HUES64 (cell line): ENCODE results near the gene TKT.
A peak's percentile ranks its signal among the peaks of the same experiment; 100 is the strongest.

Experiments used
- H3K27ac ChIP-seq: 2 replicates; pipeline ENCODE4 v1.7.0; 2013; ENCODE audit warnings: low read depth, low read length, inconsistent platforms
- H3K27me3 ChIP-seq: 2 replicates; pipeline ENCODE4 v1.6.1; 2013; ENCODE audit warnings: mild to moderate bottlenecking, low read length; ENCODE audit not compliant: insufficient read depth
- H3K36me3 ChIP-seq: 2 replicates; pipeline ENCODE4 v1.6.1; 2013; ENCODE audit warnings: mild to moderate bottlenecking, low read length; ENCODE audit not compliant: insufficient read depth
- H3K4me1 ChIP-seq: 2 replicates; pipeline ENCODE4 v1.6.1; 2013; ENCODE audit warnings: mild to moderate bottlenecking, low read length, moderate library complexity; ENCODE audit not compliant: insufficient read depth
- H3K4me3 ChIP-seq: 2 replicates; pipeline ENCODE4 v1.5.1; 2013; ENCODE audit warnings: mild to moderate bottlenecking, low read length, moderate library complexity
- H3K9ac ChIP-seq: 2 replicates; pipeline ENCODE4 v1.6.1; 2013; ENCODE audit warnings: mild to moderate bottlenecking, low read depth, low read length
- H3K9me3 ChIP-seq: 2 replicates; pipeline ENCODE4 v1.6.1; 2013; ENCODE audit warnings: low read depth, low read length; ENCODE audit not compliant: insufficient read depth
- WGBS: fragments of 150-250, 120-280 bp; methylation state at CpG from one replicate; pipeline ENCODE4 v1.1.7; 2013; ENCODE audit warnings: missing lambda C conversion rate; 5-methylcytosine and 5-hydroxymethylcytosine counted together

TKT gene

DNA sequence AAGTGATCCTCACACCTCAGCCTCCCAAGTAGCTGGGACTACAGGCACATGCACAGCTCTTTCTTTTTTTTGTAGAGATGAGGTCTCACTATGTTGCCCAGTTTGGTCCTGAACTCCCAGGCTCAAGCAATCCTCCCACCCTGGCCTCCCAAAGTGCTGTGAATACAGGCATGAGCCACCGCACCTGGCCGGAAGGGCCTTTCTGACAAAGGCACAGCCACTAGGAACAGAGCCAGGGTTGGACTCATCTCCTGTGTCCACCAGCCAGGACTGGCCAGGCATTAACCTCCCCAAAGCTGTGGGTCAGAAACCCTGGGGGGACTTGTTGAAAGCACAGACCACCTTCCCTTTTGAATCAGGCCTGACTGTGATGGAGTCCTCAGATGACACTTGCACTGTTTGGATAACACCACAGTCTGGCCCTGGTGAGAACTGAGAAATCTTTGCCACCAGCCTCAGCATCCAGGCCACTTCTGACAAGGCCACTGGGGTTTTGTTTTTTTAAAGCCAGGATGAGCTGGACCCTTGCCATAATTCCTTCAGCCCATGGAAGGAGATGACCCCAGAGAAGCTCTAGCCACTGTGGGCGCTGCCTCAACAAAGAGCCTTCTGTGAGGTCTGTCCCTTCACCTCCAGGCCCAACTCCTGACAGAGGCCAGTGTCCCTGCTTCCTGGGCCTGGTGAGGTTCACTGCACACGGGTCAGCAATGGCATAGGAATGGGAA is 4.8 kb downstream of the TKT start:
- no peak overlapping the region for H3K4me3 ChIP-seq
- WGBS: 92% methylated on average over 4 of the region's 4 CpGs
- peak overlapping the region; percentile 38 for H3K27ac ChIP-seq
- H3K9ac ChIP-seq: no peak overlapping the region
- no peaks in the 10 kb centered on the region for H3K27me3 ChIP-seq
- peaks cover 21% of the 10 kb centered on the region for H3K36me3 ChIP-seq
- H3K9me3 ChIP-seq: no peaks in the 10 kb centered on the region
- peaks cover 27% of the 10 kb centered on the region for H3K4me1 ChIP-seq

- H3K4me1 ChIP-seq: peaks cover 27% of the 10 kb centered on the region
- WGBS: 94% methylated on average over 3 of the region's 3 CpGs
- H3K36me3 ChIP-seq: peaks cover 22% of the 10 kb centered on the region
- H3K27me3 ChIP-seq: no peaks in the 10 kb centered on the region
- H3K9ac ChIP-seq: no peak overlapping the region
- no peak overlapping the region for H3K27ac ChIP-seq
- no peak overlapping the region for H3K4me3 ChIP-seq
- no peaks in the 10 kb centered on the region for H3K9me3 ChIP-seq
Observed at GRCh38 chr3:53250453-53250852, 5.4 kb downstream of the TKT start.

- Histone ChIP-seq H3K27me3 (no peaks in the 10 kb centered on the region), H3K36me3 (peaks cover 29% of the 10 kb centered on the region), H3K9me3 (no peaks in the 10 kb centered on the region), H3K27ac (no peak overlapping the region), H3K4me3 (no peak overlapping the region), H3K4me1 (peaks cover 30% of the 10 kb centered on the region), H3K9ac (no peak overlapping the region)
- 95% methylated on average over 6 of the region's 6 CpGs for WGBS
Observed at GRCh38 chr3:53248161-53248560, 7.7 kb downstream of the TKT start.

GRCh38 chr3:53247619-53248018 is 8.2 kb downstream of the TKT start:
- Histone ChIP-seq H3K9me3 (no peaks in the 10 kb centered on the region), H3K36me3 (peaks cover 32% of the 10 kb centered on the region), H3K27me3 (no peaks in the 10 kb centered on the region), H3K4me3 (no peak overlapping the region), H3K4me1 (peaks cover 33% of the 10 kb centered on the region), H3K9ac (no peak overlapping the region), H3K27ac (no peak overlapping the region)
- WGBS: 94% methylated on average over 2 of the region's 2 CpGs

DNA sequence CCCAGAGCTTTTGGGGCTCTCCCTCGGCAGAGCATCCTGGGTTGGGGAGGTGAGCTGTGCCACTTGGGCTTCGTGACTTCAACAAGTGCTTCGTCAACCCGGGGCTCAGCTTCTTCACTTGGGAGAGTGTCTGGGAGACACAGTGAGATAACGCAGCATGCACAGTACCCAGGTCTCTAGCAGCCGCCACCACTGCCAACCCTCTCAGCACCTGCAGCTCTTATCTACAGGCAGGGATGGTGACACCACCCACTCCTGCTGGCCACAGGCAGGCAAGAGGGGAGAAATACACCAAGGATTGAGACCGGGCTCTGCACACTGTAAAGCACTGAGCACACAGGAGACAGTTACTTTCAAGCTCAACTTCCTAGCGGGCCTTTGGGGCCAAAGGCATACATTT is 11.6 kb downstream of the TKT start:
- no peaks in the 10 kb centered on the region for H3K27me3 ChIP-seq
- H3K4me1 ChIP-seq: peaks cover 13% of the 10 kb centered on the region
- no peaks in the 10 kb centered on the region for H3K9me3 ChIP-seq
- H3K27ac ChIP-seq: no peak overlapping the region
- H3K36me3 ChIP-seq: peaks cover 56% of the 10 kb centered on the region
- H3K9ac ChIP-seq: no peak overlapping the region; the same call in 1 of the 2 replicates
- WGBS: 91% methylated on average over 8 of the region's 8 CpGs
- H3K4me3 ChIP-seq: no peak overlapping the region

GRCh38 chr3:53243785-53244184 is 12.0 kb downstream of the TKT start:
- Histone ChIP-seq H3K4me1 (peaks cover 13% of the 10 kb centered on the region), H3K27ac (no peak overlapping the region), H3K9ac (no peak overlapping the region; the same call in 1 of the 2 replicates), H3K4me3 (no peak overlapping the region), H3K27me3 (no peaks in the 10 kb centered on the region), H3K36me3 (peaks cover 61% of the 10 kb centered on the region), H3K9me3 (no peaks in the 10 kb centered on the region)
- WGBS: 87% methylated on average over 8 of the region's 8 CpGs

- Histone ChIP-seq H3K4me1 (peaks cover 13% of the 10 kb centered on the region), H3K36me3 (peaks cover 62% of the 10 kb centered on the region), H3K9ac (0 out of 2 replicates have a peak overlapping the region, but pooled peaks have one; percentile 9), H3K4me3 (no peak overlapping the region), H3K9me3 (no peaks in the 10 kb centered on the region), H3K27ac (peak overlapping the region; percentile 53; the same call in 1 of the 2 replicates), H3K27me3 (no peaks in the 10 kb centered on the region)
- WGBS: 50% methylated on average over 13 of the region's 14 CpGs
Observed at GRCh38 chr3:53243165-53243564, 12.7 kb downstream of the TKT start.

- Histone ChIP-seq H3K9me3 (no peaks in the 10 kb centered on the region), H3K36me3 (peaks cover 64% of the 10 kb centered on the region), H3K27ac (peak overlapping the region; percentile 53; the same call in 1 of the 2 replicates), H3K4me3 (no peak overlapping the region), H3K4me1 (peaks cover 13% of the 10 kb centered on the region), H3K9ac (no peak overlapping the region; the same call in 1 of the 2 replicates), H3K27me3 (no peaks in the 10 kb centered on the region)
- WGBS: 97% methylated on average over 4 of the region's 4 CpGs
Observed at GRCh38 chr3:53242642-53243041, 13.2 kb downstream of the TKT start.

DNA sequence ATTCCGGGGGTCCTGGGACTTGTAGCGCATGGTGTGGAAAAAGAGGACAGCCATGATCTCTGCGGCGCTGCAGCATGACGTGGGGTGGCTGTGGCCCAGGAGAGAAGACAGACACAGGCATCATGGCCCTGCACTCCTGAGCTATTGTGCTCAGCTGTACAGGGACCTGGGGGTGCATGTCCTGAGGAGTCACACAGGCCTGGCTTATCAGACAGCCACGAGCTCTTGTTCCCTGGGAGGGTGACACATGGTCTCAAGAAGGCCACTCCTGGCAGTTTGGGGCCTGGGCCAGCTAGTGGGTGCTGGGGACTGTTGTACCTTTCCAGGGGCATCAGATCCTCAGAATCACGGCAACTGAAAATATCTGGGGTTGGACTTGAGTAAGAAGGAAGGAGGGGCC is 13.7 kb downstream of the TKT start:
- H3K4me3 ChIP-seq: no peak overlapping the region
- peaks cover 68% of the 10 kb centered on the region for H3K36me3 ChIP-seq
- no peaks in the 10 kb centered on the region for H3K27me3 ChIP-seq
- H3K9me3 ChIP-seq: no peaks in the 10 kb centered on the region
- peak overlapping the region; percentile 53; the same call in 1 of the 2 replicates for H3K27ac ChIP-seq
- no peak overlapping the region; the same call in 1 of the 2 replicates for H3K9ac ChIP-seq
- H3K4me1 ChIP-seq: peaks cover 13% of the 10 kb centered on the region
- WGBS: 96% methylated on average over 7 of the region's 7 CpGs

GRCh38 chr3:53240989-53241972 is 14.5 kb downstream of the TKT start:
- H3K27me3 ChIP-seq: no peaks in the 10 kb centered on the region
- 91% methylated on average over 28 of the region's 28 CpGs for WGBS
- no peak overlapping the region for H3K27ac ChIP-seq
- no peak overlapping the region for H3K9ac ChIP-seq
- peaks cover 13% of the 10 kb centered on the region for H3K4me1 ChIP-seq
- H3K36me3 ChIP-seq: peaks cover 75% of the 10 kb centered on the region
- H3K4me3 ChIP-seq: no peak overlapping the region
- no peaks in the 10 kb centered on the region for H3K9me3 ChIP-seq

DNA sequence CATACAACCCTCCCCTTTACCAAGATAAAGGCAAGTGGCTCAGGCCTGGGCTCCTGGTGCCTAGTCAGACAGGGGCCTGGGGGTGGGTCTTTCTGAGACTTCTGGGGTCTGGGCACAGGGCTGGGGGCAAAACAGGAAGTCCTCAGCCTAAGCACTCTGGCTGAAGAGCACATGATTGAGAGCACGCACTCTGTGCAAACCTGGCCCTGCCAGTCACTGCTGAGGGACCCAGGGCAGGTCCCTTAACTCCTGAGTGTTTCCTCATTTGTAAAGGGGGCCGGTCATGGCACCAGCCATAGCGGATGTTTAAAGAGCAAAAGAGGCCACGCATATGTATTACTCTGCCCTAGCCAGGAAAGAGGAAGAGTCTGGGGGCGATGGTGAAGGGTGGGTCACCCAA is 16.0 kb downstream of the TKT start:
- H3K9ac ChIP-seq: no peak overlapping the region
- no peak overlapping the region for H3K4me3 ChIP-seq
- peaks cover 86% of the 10 kb centered on the region for H3K36me3 ChIP-seq
- 87% methylated on average over 5 of the region's 5 CpGs for WGBS
- no peaks in the 10 kb centered on the region for H3K27me3 ChIP-seq
- H3K27ac ChIP-seq: no peak overlapping the region
- H3K9me3 ChIP-seq: no peaks in the 10 kb centered on the region
- peaks cover 13% of the 10 kb centered on the region for H3K4me1 ChIP-seq
